GM12878 (cell line): ENCODE data around the gene NACAD.

ENCODE experiments used
- CHD2 ChIP-seq: IDR thresholded peaks from 2 replicates; pipeline ENCODE4 v1.6.1; 2011; ENCODE audit warnings: low read depth, low read length, improper control_type of control experiment, borderline replicate concordance
- EZH2 ChIP-seq: IDR thresholded peaks from 2 replicates; pipeline ENCODE4 v1.6.1; 2012; ENCODE audit warnings: low read depth, mild to moderate bottlenecking, control low read depth, inconsistent platforms, low read length, borderline replicate concordance; ENCODE audit not compliant: control insufficient read depth
- FOXM1 ChIP-seq: IDR thresholded peaks from 2 replicates; pipeline ENCODE4 v1.6.1; 2012; ENCODE audit warnings: low read depth, mild to moderate bottlenecking, inconsistent platforms, low read length, moderate library complexity
- HDAC6 ChIP-seq: fragments of 200-600 bp; sonication (generic); IDR thresholded peaks from one replicate; pipeline ENCODE4 v1.8.0; 2017; ENCODE audit warnings: antibody characterized with exemption; ENCODE audit not compliant: unreplicated experiment
- POLR2A ChIP-seq: IDR thresholded peaks from 2 replicates; pipeline ENCODE4 v1.6.1; 2011; ENCODE audit warnings: low read depth, mild to moderate bottlenecking, low read length
- POLR2AphosphoS5 ChIP-seq: IDR thresholded peaks from 2 replicates; pipeline ENCODE4 v1.6.1; 2011; ENCODE audit warnings: mild to moderate bottlenecking, low read length, inconsistent platforms
- RAD21 ChIP-seq: IDR thresholded peaks from 2 replicates; pipeline ENCODE4 v1.6.1; 2011; ENCODE audit warnings: mild to moderate bottlenecking, low read depth, low read length, moderate library complexity; ENCODE audit not compliant: insufficient read depth
- TARDBP ChIP-seq: IDR thresholded peaks from 2 replicates; pipeline ENCODE4 v1.6.1; 2016; ENCODE audit warnings: borderline replicate concordance
- TF ChIP-seq, protein P1 (sequence below), 3 experiments: IDR thresholded peaks in 2 of 3; conservative IDR thresholded peaks in 1 of 3; 2 replicates each; pipeline ENCODE4 v1.5.1; 2011; ENCODE audit warnings: low read depth in 3 of 3, low read length in 3 of 3, mild to moderate bottlenecking in 3 of 3, control low read depth in 2 of 3, moderate library complexity in 2 of 3, inconsistent platforms in 1 of 3, mixed read lengths in 1 of 3; ENCODE audit not compliant: control insufficient read depth in 2 of 3, insufficient read depth in 1 of 3; ENCODE audit errors: extremely low read depth in 1 of 3

DNA sequence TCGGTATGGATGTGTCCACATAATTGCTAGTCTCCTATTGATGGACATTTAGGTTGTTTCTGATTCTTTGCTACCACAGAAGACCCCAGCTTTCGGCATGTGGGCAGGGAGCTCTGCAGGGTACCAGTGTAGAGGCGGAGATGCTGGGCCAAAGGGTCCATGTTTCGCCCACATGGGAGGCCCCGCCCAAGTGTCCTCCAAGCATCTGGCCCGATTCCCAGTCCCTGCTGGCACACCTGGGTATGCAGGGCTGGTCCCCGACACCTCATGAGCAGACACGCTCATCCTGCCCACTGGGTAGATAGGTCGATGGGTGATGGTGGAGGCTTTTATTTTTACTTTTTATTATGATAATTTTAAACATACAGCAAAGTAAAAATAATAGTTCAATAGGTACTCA lies 42.1 kb upstream of the NACAD start:
- TF ChIP-seq RAD21 = no peak
- no peak for TF ChIP-seq POLR2AphosphoS5
- TF ChIP-seq, protein P1, sequence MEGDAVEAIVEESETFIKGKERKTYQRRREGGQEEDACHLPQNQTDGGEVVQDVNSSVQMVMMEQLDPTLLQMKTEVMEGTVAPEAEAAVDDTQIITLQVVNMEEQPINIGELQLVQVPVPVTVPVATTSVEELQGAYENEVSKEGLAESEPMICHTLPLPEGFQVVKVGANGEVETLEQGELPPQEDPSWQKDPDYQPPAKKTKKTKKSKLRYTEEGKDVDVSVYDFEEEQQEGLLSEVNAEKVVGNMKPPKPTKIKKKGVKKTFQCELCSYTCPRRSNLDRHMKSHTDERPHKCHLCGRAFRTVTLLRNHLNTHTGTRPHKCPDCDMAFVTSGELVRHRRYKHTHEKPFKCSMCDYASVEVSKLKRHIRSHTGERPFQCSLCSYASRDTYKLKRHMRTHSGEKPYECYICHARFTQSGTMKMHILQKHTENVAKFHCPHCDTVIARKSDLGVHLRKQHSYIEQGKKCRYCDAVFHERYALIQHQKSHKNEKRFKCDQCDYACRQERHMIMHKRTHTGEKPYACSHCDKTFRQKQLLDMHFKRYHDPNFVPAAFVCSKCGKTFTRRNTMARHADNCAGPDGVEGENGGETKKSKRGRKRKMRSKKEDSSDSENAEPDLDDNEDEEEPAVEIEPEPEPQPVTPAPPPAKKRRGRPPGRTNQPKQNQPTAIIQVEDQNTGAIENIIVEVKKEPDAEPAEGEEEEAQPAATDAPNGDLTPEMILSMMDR (IDR thresholded peaks at IDR 0.05 in 2 of 3, conservative IDR thresholded peaks at IDR 0.05 in 1 of 3; ENCODE audit: control insufficient read depth in 2 of 3, extremely low read depth in 1 of 3, insufficient read depth in 1 of 3, low read depth in 3 of 3, low read length in 3 of 3) = no peak
- TF ChIP-seq POLR2A = no peak
- TF ChIP-seq HDAC6 = no peak
- TF ChIP-seq TARDBP = no peak
- TF ChIP-seq EZH2 = no peak
- no peak for TF ChIP-seq FOXM1
- no peak for TF ChIP-seq CHD2
